Ovary (tissue), 9 donors: ENCODE results near the gene INF2. TPM values are rescaled to one million over a fixed set of nuclear protein-coding genes. Genes with fewer than 3 reads are reported as not detected.

Experiments
- DNase-seq, 5 donors: peaks; one replicate each; pipeline ENCODE4 v3.0.0-alpha.2; 2019 to 2020
- H3K27ac ChIP-seq, 2 donors: fragments of 200-600 bp; one replicate each; pipeline versions ENCODE4 v1.5.1 to v1.8.0; 2019 to 2022
- H3K27me3 ChIP-seq: fragments of 200-600 bp; one replicate; pipeline ENCODE4 v1.8.0; 2022
- H3K36me3 ChIP-seq: fragments of 200-600 bp; sonication (generic); one replicate; pipeline ENCODE4 v1.5.1; 2019
- H3K4me1 ChIP-seq: one replicate; pipeline ENCODE4 v1.8.1; 2013; ENCODE audit warnings: mild to moderate bottlenecking, moderate library complexity; ENCODE audit not compliant: insufficient read depth
- H3K4me3 ChIP-seq: fragments of 200-600 bp; sonication (generic); one replicate; pipeline ENCODE4 v1.5.1; 2017
- H3K9me3 ChIP-seq, 2 donors: fragments of 200-600 bp in 1 of 2; sonication (generic) in 1 of 2; one replicate each; pipeline versions ENCODE4 v1.5.1 to v1.8.1; 2013 to 2019; ENCODE audit warnings: mild to moderate bottlenecking in 1 of 2, moderate library complexity in 1 of 2
- EP300 ChIP-seq: sonication (generic); formaldehyde crosslinking; IDR thresholded peaks from one replicate; pipeline ENCODE4 v1.6.1; 2017; ENCODE audit warnings: antibody characterized with exemption
- POLR2A ChIP-seq: fragments of 450-650 bp; IDR thresholded peaks from one replicate; pipeline ENCODE4 v1.6.1; 2017; ENCODE audit warnings: antibody characterized with exemption, mild to moderate bottlenecking, moderate library complexity
- WGBS, 3 donors: extraction: QIAGEN DNeasy Blood & Tissue Kit in 1 of 3; methylation state at CpG; one replicate each; pipeline versions ENCODE4 v1.1.5 to v1.1.7; 2013 to 2017; 5-methylcytosine and 5-hydroxymethylcytosine counted together
- intact Hi-C, 4 donors: fragments of 100-400 bp; cut with DNase I; formaldehyde crosslinking; loops; one replicate each; pipeline versions ENCODE4 v1.11.0 to v1.15.1; 2022 to 2023
- polyA plus RNA-seq, 2 donors: library from polyadenylated mRNA; stranded (reverse); fragments of 200-250 nt in 1 of 2; fragments of 350-450 nt in 1 of 2; fragmentation: Illumina TruSeq in 1 of 2; extraction: RNeasy Lipid Tissue Mini Kit (QIAGEN cat#74804) in 1 of 2; gene quantifications; one replicate each; pipeline ENCODE4 v1.2.3, GENCODE V29; 2013 to 2014
- total RNA-seq, 7 donors: library from RNA; depleted of rRNA in 2 of 7; stranded (reverse); fragments of >200 nt in 2 of 7; fragmentation: NEBNext Ultra II Directional in 3 of 7; extraction: Animal tissue kit (Norgen Biotek cat#: 25700) in 3 of 7; gene quantifications; one replicate each; pipeline versions ENCODE4 v1.1.0 to v1.2.4, GENCODE V29; 2016 to 2023
- TF ChIP-seq, protein P1 (sequence below), 3 donors: fragments of 450-650 bp in 2 of 3; fragments of 200-600 bp in 1 of 3; IDR thresholded peaks; one replicate each; pipeline versions ENCODE4 v1.5.1 to v1.8.0; 2016 to 2022; ENCODE audit warnings: antibody characterized with exemption in 3 of 3, mild to moderate bottlenecking in 1 of 3
- donor health status: DM: no; HTN: no; CAD: no; lungs with moderate emphysema.
- donor health status: DM: no; HTN: no; CAD: no.
- donor health status: Bipolar disorder and iron deficiency.
- donor health status: DM: yes; HTN: yes; CAD: no.
- donor health status: DM: no; HTN: no; CAD: no.
- donor health status: DM: yes; HTN: yes; CAD: no.

INF2 gene
- total and polyA plus RNA-seq, 9 donors = 6.3 to 40.7 (median 18.4) TPM

DNA sequence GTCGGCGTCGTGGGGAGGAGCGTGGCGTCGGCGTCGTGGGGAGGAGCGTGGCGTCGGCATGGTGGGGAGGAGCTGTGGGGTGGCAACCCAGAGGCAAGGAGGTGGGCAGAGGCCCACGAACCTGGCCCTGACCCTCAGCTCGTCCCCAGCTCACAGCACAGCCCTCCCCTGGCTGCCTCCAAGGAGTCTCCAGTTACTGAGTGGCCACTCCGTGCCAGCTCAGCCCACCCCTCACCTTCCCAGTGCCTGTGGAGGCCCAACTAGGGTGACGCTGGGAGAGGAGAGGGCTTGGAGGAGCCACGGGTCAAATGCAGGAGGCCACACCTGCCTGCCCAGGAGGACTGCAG lies 40.4 kb downstream of the INF2 start:
- Histone ChIP-seq H3K27ac (no peak overlapping the region), H3K4me1 (peaks cover under 1% of the 10 kb centered on the region), H3K27me3 (no peaks in the 10 kb centered on the region), H3K36me3 (no peaks in the 10 kb centered on the region), H3K9me3 (no peaks in the 10 kb centered on the region), H3K4me3 (no peak overlapping the region)
- TF ChIP-seq, protein P1, sequence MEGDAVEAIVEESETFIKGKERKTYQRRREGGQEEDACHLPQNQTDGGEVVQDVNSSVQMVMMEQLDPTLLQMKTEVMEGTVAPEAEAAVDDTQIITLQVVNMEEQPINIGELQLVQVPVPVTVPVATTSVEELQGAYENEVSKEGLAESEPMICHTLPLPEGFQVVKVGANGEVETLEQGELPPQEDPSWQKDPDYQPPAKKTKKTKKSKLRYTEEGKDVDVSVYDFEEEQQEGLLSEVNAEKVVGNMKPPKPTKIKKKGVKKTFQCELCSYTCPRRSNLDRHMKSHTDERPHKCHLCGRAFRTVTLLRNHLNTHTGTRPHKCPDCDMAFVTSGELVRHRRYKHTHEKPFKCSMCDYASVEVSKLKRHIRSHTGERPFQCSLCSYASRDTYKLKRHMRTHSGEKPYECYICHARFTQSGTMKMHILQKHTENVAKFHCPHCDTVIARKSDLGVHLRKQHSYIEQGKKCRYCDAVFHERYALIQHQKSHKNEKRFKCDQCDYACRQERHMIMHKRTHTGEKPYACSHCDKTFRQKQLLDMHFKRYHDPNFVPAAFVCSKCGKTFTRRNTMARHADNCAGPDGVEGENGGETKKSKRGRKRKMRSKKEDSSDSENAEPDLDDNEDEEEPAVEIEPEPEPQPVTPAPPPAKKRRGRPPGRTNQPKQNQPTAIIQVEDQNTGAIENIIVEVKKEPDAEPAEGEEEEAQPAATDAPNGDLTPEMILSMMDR (IDR thresholded peaks at IDR 0.05) = no peak
- no peak for TF ChIP-seq POLR2A
- TF ChIP-seq EP300 = no peak
- intact Hi-C loops = no loop called here
- 77 to 81% (median 78%) methylated on average over 16 of the region's 16 CpGs for WGBS, 3 donors
- DNase-seq = no peak

DNA sequence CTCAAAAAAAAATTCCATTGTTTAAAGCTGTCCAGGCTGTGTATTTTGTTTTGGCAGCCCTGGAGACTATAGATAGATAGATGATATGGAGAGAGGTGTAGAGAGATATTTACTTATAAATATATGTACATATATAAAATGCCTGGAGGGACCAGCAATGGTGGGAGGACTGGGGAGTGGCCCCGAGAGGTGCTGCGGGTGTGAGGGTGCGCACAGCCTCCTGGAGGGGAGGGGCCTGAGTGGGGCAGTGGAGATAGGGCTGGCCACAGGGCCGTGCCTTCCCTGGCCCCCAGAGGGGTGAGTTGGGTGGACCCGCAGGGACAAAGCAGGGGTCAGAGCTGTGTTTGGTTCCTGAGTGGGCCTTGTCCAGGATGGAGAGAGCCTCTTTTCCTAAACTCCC lies 41.1 kb downstream of the INF2 start:
- intact Hi-C loops = no loop called here
- Histone ChIP-seq H3K4me3 (no peak overlapping the region), H3K36me3 (no peaks in the 10 kb centered on the region), H3K4me1 (no peaks in the 10 kb centered on the region), H3K9me3 (no peaks in the 10 kb centered on the region), H3K27ac (no peak overlapping the region), H3K27me3 (no peaks in the 10 kb centered on the region)
- WGBS, 3 donors = 68 to 78% (median 72%) methylated on average over 5 of the region's 5 CpGs
- DNase-seq = no peak
- TF ChIP-seq POLR2A (no peak), EP300 (no peak)
- TF ChIP-seq, protein P1 (IDR thresholded peaks at IDR 0.05) = no peak

DNA sequence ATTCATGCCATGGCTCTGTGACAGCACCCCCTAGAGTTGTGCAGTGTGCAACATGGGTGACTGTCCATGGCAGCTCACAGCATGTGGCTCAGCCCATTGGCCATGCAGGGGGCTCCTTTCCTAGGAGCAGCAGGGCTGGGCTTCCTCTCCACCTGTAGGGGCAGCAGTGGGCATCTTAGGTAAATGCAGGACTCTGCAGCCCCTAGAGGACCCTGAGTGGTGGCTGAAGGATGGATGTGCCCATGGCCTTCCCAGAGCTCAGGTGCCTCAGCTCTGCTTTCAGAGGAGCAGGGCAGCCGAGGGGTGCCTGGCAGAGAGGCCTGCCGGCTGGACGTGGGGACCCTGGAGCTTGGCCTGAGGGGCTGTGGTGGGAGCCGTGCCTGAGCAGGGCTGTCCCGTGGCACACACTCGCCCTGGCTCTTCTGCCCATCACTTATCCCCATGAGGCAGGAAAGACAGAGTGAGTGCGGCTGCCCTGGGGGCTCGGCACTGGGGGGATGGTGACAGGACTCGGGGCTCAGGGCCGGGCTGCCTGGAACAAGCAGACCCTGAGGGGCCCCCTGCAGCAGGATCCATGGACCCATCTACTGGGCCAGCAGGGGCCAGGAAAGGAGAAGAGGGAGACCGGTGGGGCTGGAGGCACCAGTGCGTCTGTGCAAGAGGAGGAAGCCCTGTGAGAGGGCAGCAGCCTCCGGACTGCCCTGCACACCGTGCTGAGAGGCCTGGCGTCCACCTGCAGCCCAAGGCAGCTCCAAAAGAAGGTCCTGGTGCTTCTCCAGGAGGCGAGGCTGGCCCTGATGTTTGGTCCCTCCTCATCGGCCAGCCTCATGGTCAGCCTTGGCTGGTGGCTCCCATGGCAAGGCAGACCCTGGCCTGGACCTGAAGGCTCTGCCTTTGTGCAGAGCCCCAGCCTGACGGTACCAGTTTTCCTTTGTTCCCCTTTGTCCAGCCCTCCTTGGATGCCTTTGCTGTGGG lies 42.2 kb downstream of the INF2 start:
- no peaks in the 10 kb centered on the region for H3K27me3 ChIP-seq
- TF ChIP-seq, protein P1 (IDR thresholded peaks at IDR 0.05) = no peak
- TF ChIP-seq POLR2A = no peak
- WGBS, 3 donors = 88 to 90% (median 88%) methylated on average over 18 of the region's 18 CpGs
- DNase-seq = no peak
- H3K36me3 ChIP-seq = no peaks in the 10 kb centered on the region
- no peak overlapping the region for H3K27ac ChIP-seq
- intact Hi-C loops = no loop called here
- no peak overlapping the region for H3K4me3 ChIP-seq
- no peaks in the 10 kb centered on the region for H3K4me1 ChIP-seq
- H3K9me3 ChIP-seq = no peaks in the 10 kb centered on the region

DNA sequence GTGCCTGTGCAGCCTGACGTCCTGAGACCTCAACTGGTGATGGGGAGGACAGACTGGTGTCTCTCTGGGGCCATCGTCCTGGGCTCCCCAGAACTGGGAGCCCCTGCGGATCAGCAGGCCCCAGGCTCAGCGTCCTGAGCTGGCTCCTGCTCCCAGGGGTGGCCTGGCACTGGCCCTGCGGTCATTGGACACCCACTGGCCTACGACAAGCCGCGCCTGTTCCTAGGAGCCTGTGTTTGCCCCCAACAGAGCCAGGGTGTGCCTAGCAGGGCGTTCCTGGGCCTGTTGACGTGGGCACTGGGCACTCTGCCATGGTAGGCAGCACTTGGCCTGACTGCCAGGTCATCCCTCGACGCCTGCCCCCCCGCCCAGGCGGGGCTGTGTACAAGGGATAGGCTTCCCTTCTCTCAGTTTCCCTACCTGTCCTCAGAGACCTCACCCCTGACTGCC lies 43.0 kb downstream of the INF2 start:
- Histone ChIP-seq H3K4me3 (no peak overlapping the region), H3K27me3 (no peaks in the 10 kb centered on the region), H3K4me1 (no peaks in the 10 kb centered on the region), H3K9me3 (no peaks in the 10 kb centered on the region), H3K36me3 (no peaks in the 10 kb centered on the region), H3K27ac (no peak overlapping the region)
- TF ChIP-seq, protein P1 (IDR thresholded peaks at IDR 0.05) = no peak
- TF ChIP-seq POLR2A (no peak), EP300 (no peak)
- DNase-seq = no peak
- intact Hi-C loops = no loop called here
- WGBS, 3 donors = 82 to 87% (median 86%) methylated on average over 14 of the region's 14 CpGs
